Stomach smooth muscle (tissue), 2 donors: ENCODE results near the gene GADD45A.

Experiments used
- H3K27ac ChIP-seq: one replicate; pipeline ENCODE4 v1.7.0; 2013; ENCODE audit warnings: mild to moderate bottlenecking, low read length, inconsistent platforms
- H3K27me3 ChIP-seq, 2 donors: one replicate each; pipeline ENCODE4 v1.7.0; 2013; ENCODE audit warnings: low read length in 2 of 2; ENCODE audit not compliant: insufficient read depth in 2 of 2, control insufficient read depth in 1 of 2
- H3K36me3 ChIP-seq, 2 donors: one replicate each; pipeline ENCODE4 v1.7.0; 2013; ENCODE audit warnings: low read length in 2 of 2; ENCODE audit not compliant: control insufficient read depth in 2 of 2, insufficient read depth in 2 of 2
- H3K4me1 ChIP-seq: one replicate; pipeline ENCODE4 v1.7.0; 2013; ENCODE audit warnings: low read length; ENCODE audit not compliant: control insufficient read depth, insufficient read depth
- H3K4me3 ChIP-seq, 2 donors: one replicate each; pipeline ENCODE4 v1.7.0; 2013; ENCODE audit warnings: low read length in 2 of 2
- H3K9ac ChIP-seq, 2 donors: one replicate each; pipeline ENCODE4 v1.7.0; 2013; ENCODE audit warnings: low read length in 2 of 2, mild to moderate bottlenecking in 1 of 2
- H3K9me3 ChIP-seq, 2 donors: one replicate each; pipeline ENCODE4 v1.7.0; 2013; ENCODE audit warnings: low read length in 2 of 2; ENCODE audit not compliant: control insufficient read depth in 2 of 2
- donor health status: healthy.
- donor health status: Pancreatic carcinoma.

The GADD45A gene

GRCh38 chr1:67672260-67672803 is 12.7 kb upstream of the GADD45A start:
- Histone ChIP-seq H3K9me3 (no peaks in the 10 kb centered on the region), H3K27me3 (no peaks in the 10 kb centered on the region), H3K4me3 (no peak overlapping the region), H3K9ac (no peak overlapping the region), H3K36me3 (no peaks in the 10 kb centered on the region), H3K27ac (no peak overlapping the region), H3K4me1 (no peaks in the 10 kb centered on the region)

- H3K27me3 ChIP-seq = no peaks in the 10 kb centered on the region
- no peaks in the 10 kb centered on the region for H3K4me1 ChIP-seq
- H3K4me3 ChIP-seq = no peak overlapping the region
- H3K27ac ChIP-seq = no peak overlapping the region
- no peaks in the 10 kb centered on the region for H3K9me3 ChIP-seq
- no peaks in the 10 kb centered on the region for H3K36me3 ChIP-seq
- no peak overlapping the region for H3K9ac ChIP-seq
These were observed 11.4 kb upstream of the GADD45A start for GRCh38 chr1:67673468-67674201.

GRCh38 chr1:67674260-67675011 is 10.6 kb upstream of the GADD45A start:
- Histone ChIP-seq H3K9me3 (no peaks in the 10 kb centered on the region), H3K36me3 (no peaks in the 10 kb centered on the region), H3K27ac (no peak overlapping the region), H3K4me3 (no peak overlapping the region), H3K27me3 (no peaks in the 10 kb centered on the region), H3K9ac (no peak overlapping the region), H3K4me1 (no peaks in the 10 kb centered on the region)

GRCh38 chr1:67675800-67676199 is 9.2 kb upstream of the GADD45A start:
- no peaks in the 10 kb centered on the region for H3K4me1 ChIP-seq
- H3K9me3 ChIP-seq = no peaks in the 10 kb centered on the region
- no peak overlapping the region for H3K4me3 ChIP-seq
- no peak overlapping the region for H3K9ac ChIP-seq
- H3K27me3 ChIP-seq = no peaks in the 10 kb centered on the region
- H3K27ac ChIP-seq = no peak overlapping the region
- H3K36me3 ChIP-seq = no peaks in the 10 kb centered on the region

- Histone ChIP-seq H3K9me3 (no peaks in the 10 kb centered on the region), H3K27me3 (no peaks in the 10 kb centered on the region), H3K36me3 (no peaks in the 10 kb centered on the region), H3K27ac (no peak overlapping the region), H3K9ac (no peak overlapping the region), H3K4me3 (no peak overlapping the region), H3K4me1 (no peaks in the 10 kb centered on the region)
These were observed 8.7 kb upstream of the GADD45A start for GRCh38 chr1:67676287-67676686.

- no peak overlapping the region for H3K9ac ChIP-seq
- no peak overlapping the region for H3K27ac ChIP-seq
- no peaks in the 10 kb centered on the region for H3K36me3 ChIP-seq
- no peaks in the 10 kb centered on the region for H3K4me1 ChIP-seq
- H3K27me3 ChIP-seq = no peaks in the 10 kb centered on the region
- no peak overlapping the region for H3K4me3 ChIP-seq
- H3K9me3 ChIP-seq = no peaks in the 10 kb centered on the region
These were observed 8.1 kb upstream of the GADD45A start for GRCh38 chr1:67676946-67677345.

GRCh38 chr1:67677408-67677807 is 7.6 kb upstream of the GADD45A start:
- Histone ChIP-seq H3K27ac (no peak overlapping the region), H3K9ac (no peak overlapping the region), H3K27me3 (no peaks in the 10 kb centered on the region), H3K4me3 (no peak overlapping the region), H3K9me3 (no peaks in the 10 kb centered on the region), H3K36me3 (no peaks in the 10 kb centered on the region), H3K4me1 (no peaks in the 10 kb centered on the region)

- Histone ChIP-seq H3K4me1 (no peaks in the 10 kb centered on the region), H3K36me3 (no peaks in the 10 kb centered on the region), H3K27me3 (no peaks in the 10 kb centered on the region), H3K27ac (no peak overlapping the region), H3K9me3 (no peaks in the 10 kb centered on the region), H3K4me3 (no peak overlapping the region), H3K9ac (no peak overlapping the region)
These were observed 7.1 kb upstream of the GADD45A start for GRCh38 chr1:67677930-67678329.

GRCh38 chr1:67679691-67680090 is 5.3 kb upstream of the GADD45A start:
- Histone ChIP-seq H3K4me1 (peaks cover 5% of the 10 kb centered on the region), H3K27ac (no peak overlapping the region), H3K27me3 (no peaks in the 10 kb centered on the region), H3K4me3 (no peak overlapping the region), H3K9ac (no peak overlapping the region), H3K9me3 (no peaks in the 10 kb centered on the region), H3K36me3 (no peaks in the 10 kb centered on the region)

GRCh38 chr1:67680486-67680885 is 4.5 kb upstream of the GADD45A start:
- Histone ChIP-seq H3K27ac (no peak overlapping the region), H3K4me3 (no peak overlapping the region), H3K27me3 (no peaks in the 10 kb centered on the region), H3K9ac (no peak overlapping the region), H3K4me1 (peaks cover 5% of the 10 kb centered on the region), H3K9me3 (no peaks in the 10 kb centered on the region), H3K36me3 (no peaks in the 10 kb centered on the region)
